Measurements from ENCODE around the gene SNPH.

- no peak for TF ChIP-seq CTCF (IDR thresholded peaks at IDR 0.05)
- no peak for TF ChIP-seq POLR2A (IDR thresholded peaks at IDR 0.05)
These were observed 32.9 kb downstream of the SNPH start for GRCh38 chr20:1298888-1299511.
